NCI-H128 (cell line): Measurements from ENCODE around the gene ADAMTS1.

ENCODE experiments used
- DNase-seq: peaks from one replicate; lab custom pipeline; 2025; ENCODE audit not compliant: unreplicated experiment; lab: John Stamatoyannopoulos, UW

The ADAMTS1 gene

GRCh38 chr21:26813426-26813998, 31.7 kb downstream of the ADAMTS1 start:
- no peak for DNase-seq

GRCh38 chr21:26812173-26812572, 33.0 kb downstream of the ADAMTS1 start:
- no peak for DNase-seq

- no peak for DNase-seq
Observed at GRCh38 chr21:26811482-26811881, 33.7 kb downstream of the ADAMTS1 start.

GRCh38 chr21:26810676-26811415, 34.4 kb downstream of the ADAMTS1 start:
- DNase-seq: no peak

- no peak for DNase-seq
Observed at GRCh38 chr21:26810266-26810665, 34.9 kb downstream of the ADAMTS1 start.

- DNase-seq: no peak
Observed at GRCh38 chr21:26809745-26810144, 35.5 kb downstream of the ADAMTS1 start.

- DNase-seq: no peak
Observed at GRCh38 chr21:26806801-26807295, 38.4 kb downstream of the ADAMTS1 start.

- DNase-seq: no peak
Observed at GRCh38 chr21:26804895-26805609, 40.2 kb downstream of the ADAMTS1 start.

- DNase-seq: no peak
Observed at GRCh38 chr21:26801498-26801897, 43.7 kb downstream of the ADAMTS1 start.

GRCh38 chr21:26800970-26801431, 44.2 kb downstream of the ADAMTS1 start:
- DNase-seq: no peak

GRCh38 chr21:26800455-26800854, 44.8 kb downstream of the ADAMTS1 start:
- DNase-seq: no peak

GRCh38 chr21:26800001-26800400, 45.2 kb downstream of the ADAMTS1 start:
- no peak for DNase-seq

- no peak for DNase-seq
Observed at GRCh38 chr21:26798856-26799751, 46.1 kb downstream of the ADAMTS1 start.

GRCh38 chr21:26797878-26798456, 47.2 kb downstream of the ADAMTS1 start:
- no peak for DNase-seq

- no peak for DNase-seq
Observed at GRCh38 chr21:26795866-26796329, 49.3 kb downstream of the ADAMTS1 start.

GRCh38 chr21:26795412-26795805, 49.8 kb downstream of the ADAMTS1 start:
- no peak for DNase-seq

GRCh38 chr21:26794597-26795411, 50.4 kb downstream of the ADAMTS1 start:
- DNase-seq: no peak

- DNase-seq: no peak
Observed at GRCh38 chr21:26790296-26790695, 54.9 kb downstream of the ADAMTS1 start.

GRCh38 chr21:26788790-26789189, 56.4 kb downstream of the ADAMTS1 start:
- DNase-seq: no peak
